Stomach smooth muscle (tissue), 2 donors: ENCODE data around the gene EMP3.

ENCODE experiments used
- H3K27ac ChIP-seq: one replicate; pipeline ENCODE4 v1.7.0; 2013; ENCODE audit warnings: mild to moderate bottlenecking, low read length, inconsistent platforms
- H3K27me3 ChIP-seq, 2 donors: one replicate each; pipeline ENCODE4 v1.7.0; 2013; ENCODE audit warnings: low read length in 2 of 2; ENCODE audit not compliant: insufficient read depth in 2 of 2, control insufficient read depth in 1 of 2
- H3K36me3 ChIP-seq, 2 donors: one replicate each; pipeline ENCODE4 v1.7.0; 2013; ENCODE audit warnings: low read length in 2 of 2; ENCODE audit not compliant: control insufficient read depth in 2 of 2, insufficient read depth in 2 of 2
- H3K4me1 ChIP-seq: one replicate; pipeline ENCODE4 v1.7.0; 2013; ENCODE audit warnings: low read length; ENCODE audit not compliant: control insufficient read depth, insufficient read depth
- H3K4me3 ChIP-seq, 2 donors: one replicate each; pipeline ENCODE4 v1.7.0; 2013; ENCODE audit warnings: low read length in 2 of 2
- H3K9ac ChIP-seq, 2 donors: one replicate each; pipeline ENCODE4 v1.7.0; 2013; ENCODE audit warnings: low read length in 2 of 2, mild to moderate bottlenecking in 1 of 2
- H3K9me3 ChIP-seq, 2 donors: one replicate each; pipeline ENCODE4 v1.7.0; 2013; ENCODE audit warnings: low read length in 2 of 2; ENCODE audit not compliant: control insufficient read depth in 2 of 2
- donor health status: healthy.
- donor health status: Pancreatic carcinoma.

Gene EMP3

DNA sequence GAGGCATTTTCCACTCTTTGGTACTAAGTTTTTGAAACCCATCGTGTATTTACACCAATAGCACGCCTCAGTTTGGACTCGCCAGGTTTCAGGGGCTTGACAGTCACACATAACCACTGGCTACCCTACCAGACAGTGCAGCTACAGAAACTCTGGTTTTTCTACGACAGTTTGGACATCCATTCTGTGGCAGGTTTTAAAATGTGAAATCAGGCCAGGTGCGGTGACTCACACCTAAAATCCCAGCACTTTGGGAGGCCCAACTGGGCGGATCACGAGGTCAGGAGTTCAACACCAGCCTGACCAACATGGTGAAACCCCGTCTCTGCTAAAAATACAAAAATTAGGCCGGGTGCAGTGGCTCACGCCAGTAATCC, 52.8 kb downstream of the EMP3 start:
- Histone ChIP-seq H3K4me1 (no peaks in the 10 kb centered on the region), H3K36me3 (peaks cover 0 to 8% of the 10 kb centered on the region in 2 donors), H3K27ac (no peak overlapping the region), H3K9me3 (no peaks in the 10 kb centered on the region), H3K9ac (no peak overlapping the region), H3K4me3 (no peak overlapping the region), H3K27me3 (no peaks in the 10 kb centered on the region)

DNA sequence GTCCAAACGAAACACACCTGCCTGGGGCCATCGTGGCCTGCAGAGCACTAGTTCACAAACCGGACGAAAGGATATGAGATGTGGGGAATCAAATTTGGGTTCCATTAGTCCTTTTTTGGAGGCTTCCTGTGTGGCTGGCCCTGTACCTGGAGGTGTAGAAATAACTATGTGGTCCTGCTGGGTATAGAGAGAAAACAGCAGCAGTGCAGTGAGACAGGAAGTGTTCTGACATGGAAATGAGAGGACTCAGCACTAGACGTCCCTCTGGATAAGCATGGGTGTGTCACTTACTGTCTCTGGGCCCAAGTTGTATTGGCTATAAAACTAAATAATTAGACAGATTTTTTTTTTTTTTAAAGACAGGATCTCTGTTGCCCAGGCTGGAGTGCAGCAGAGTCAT, 53.7 kb downstream of the EMP3 start:
- no peak overlapping the region for H3K9ac ChIP-seq
- H3K27me3 ChIP-seq: no peaks in the 10 kb centered on the region
- H3K4me3 ChIP-seq: no peak overlapping the region
- H3K27ac ChIP-seq: no peak overlapping the region
- no peaks in the 10 kb centered on the region for H3K9me3 ChIP-seq
- H3K4me1 ChIP-seq: no peaks in the 10 kb centered on the region
- peaks cover 5 to 17% of the 10 kb centered on the region in 2 donors for H3K36me3 ChIP-seq
